Activated gamma-delta T cell treated with Interleukin-2 at 50 U/mL for 16 hours (primary cell): ENCODE results near the gene DNA2.
"Not testable (repeated sequence)": the region's sequence is repeated elsewhere in the genome, so short reads cannot be mapped to it uniquely, and the experiment has no call there.

Experiments used
- DNase-seq: peaks from one replicate; pipeline ENCODE4 v3.0.0-alpha.2; 2020

DNA2 gene

GRCh38 chr10:68471586-68472408 is at the start of gene DNA2:
DNA2 (minus strand) TSS chr10:68471973; CDS start chr10:68471864, 109 bp downstream.
- DNase-seq: peak; percentile 64

- DNase-seq: not testable (repeated sequence)
These were observed 46.8 kb upstream of the DNA2 start for GRCh38 chr10:68518609-68519008.

GRCh38 chr10:68517188-68517587 is 45.4 kb upstream of the DNA2 start:
- no peak for DNase-seq

- DNase-seq: no peak
These were observed 45.0 kb upstream of the DNA2 start for GRCh38 chr10:68516766-68517165.

- not testable (repeated sequence) for DNase-seq
These were observed 44.4 kb upstream of the DNA2 start for GRCh38 chr10:68516216-68516615.

GRCh38 chr10:68508090-68508489 is 36.3 kb upstream of the DNA2 start:
- DNase-seq: no peak

- DNase-seq: no peak
These were observed 34.6 kb upstream of the DNA2 start for GRCh38 chr10:68506411-68506810.

- no peak for DNase-seq
These were observed 31.1 kb upstream of the DNA2 start for GRCh38 chr10:68502846-68503245.

- DNase-seq: no peak
These were observed 29.9 kb upstream of the DNA2 start for GRCh38 chr10:68501691-68502090.

GRCh38 chr10:68499544-68499943 is 27.8 kb upstream of the DNA2 start:
- no peak for DNase-seq

- DNase-seq: no peak
These were observed 24.3 kb upstream of the DNA2 start for GRCh38 chr10:68496072-68496471.

- DNase-seq: no peak
These were observed 20.3 kb upstream of the DNA2 start for GRCh38 chr10:68492118-68492517.

- no peak for DNase-seq
These were observed 18.1 kb upstream of the DNA2 start for GRCh38 chr10:68489919-68490318.

- no peak for DNase-seq
These were observed 2.2 kb upstream of the DNA2 start for GRCh38 chr10:68474021-68474420.

GRCh38 chr10:68471063-68471585 is 649 bp downstream of the DNA2 start:
- no peak for DNase-seq

- no peak for DNase-seq
These were observed 1.5 kb downstream of the DNA2 start for GRCh38 chr10:68470300-68470699.

GRCh38 chr10:68469838-68470237 is 1.9 kb downstream of the DNA2 start:
- DNase-seq: no peak

GRCh38 chr10:68464729-68465128 is 7.0 kb downstream of the DNA2 start:
- DNase-seq: not testable (repeated sequence)

GRCh38 chr10:68463365-68464093 is 8.2 kb downstream of the DNA2 start:
- DNase-seq: no peak

GRCh38 chr10:68462536-68462935 is 9.2 kb downstream of the DNA2 start:
- no peak for DNase-seq

- DNase-seq: no peak
These were observed 10.7 kb downstream of the DNA2 start for GRCh38 chr10:68461032-68461431.

- not testable (repeated sequence) for DNase-seq
These were observed 22.1 kb downstream of the DNA2 start for GRCh38 chr10:68449698-68450097.

GRCh38 chr10:68446179-68446578 is 25.6 kb downstream of the DNA2 start:
- no peak for DNase-seq

GRCh38 chr10:68442971-68443370 is 28.8 kb downstream of the DNA2 start:
- no peak for DNase-seq
